NT2/D1 (cell line): ENCODE data around the gene GJA3.

Experiments used
- SUZ12 ChIP-seq: IDR thresholded peaks from 2 replicates; pipeline ENCODE4 v1.6.1; 2011; ENCODE audit not compliant: insufficient read length, insufficient read depth; ENCODE audit errors: extremely low read depth
- YY1 ChIP-seq: IDR thresholded peaks from 2 replicates; pipeline ENCODE4 v1.6.1; 2011; ENCODE audit not compliant: insufficient read length, insufficient read depth
- ZNF274 ChIP-seq: IDR thresholded peaks from 2 replicates; pipeline ENCODE4 v1.6.1; 2011; ENCODE audit warnings: mild to moderate bottlenecking, low read depth, low read length

GRCh38 chr13:20118268-20119140, 42.3 kb downstream of the GJA3 start:
- no peak for TF ChIP-seq YY1
- no peak for TF ChIP-seq ZNF274
- no peak for TF ChIP-seq SUZ12
